Measurements from ENCODE around the gene ATXN1. TPM values are rescaled to one million over a fixed set of nuclear protein-coding genes. Genes with fewer than 3 reads are reported as not detected.

ATXN1 gene
- total RNA-seq, 1 donor from 2014 or later = 70.0 TPM

DNA sequence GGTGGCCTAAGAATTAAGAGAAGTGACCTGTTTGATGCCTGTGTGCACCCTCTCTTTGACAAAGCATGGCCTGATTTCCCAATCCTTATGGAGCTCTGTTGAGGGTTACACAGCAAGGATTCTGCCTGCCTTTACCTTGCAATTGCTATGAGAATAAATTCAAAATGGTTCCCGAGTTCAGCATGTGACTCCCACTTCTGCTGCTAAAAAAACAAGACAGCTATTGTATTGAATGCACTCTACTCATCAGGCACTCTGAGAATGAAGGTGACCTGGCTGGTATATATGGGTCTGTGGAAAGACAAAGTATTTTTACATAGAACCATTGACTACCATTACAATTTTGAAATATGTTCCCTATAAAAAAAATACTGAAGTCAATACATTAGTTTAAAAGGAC is 190.3 kb downstream of the ATXN1 start:
- Mint-ChIP-seq H3K27ac (no peak overlapping the region), H3K36me3 (ENCODE audit: low read depth) (peaks cover 40% of the 10 kb centered on the region), H3K4me3 (no peak overlapping the region), H3K9me3 (no peaks in the 10 kb centered on the region), H3K27me3 (no peaks in the 10 kb centered on the region), H3K4me1 (peaks cover 24% of the 10 kb centered on the region)
- no peak for DNase-seq
- intact Hi-C loops (cut with micrococcal nuclease) = no loop called here

DNA sequence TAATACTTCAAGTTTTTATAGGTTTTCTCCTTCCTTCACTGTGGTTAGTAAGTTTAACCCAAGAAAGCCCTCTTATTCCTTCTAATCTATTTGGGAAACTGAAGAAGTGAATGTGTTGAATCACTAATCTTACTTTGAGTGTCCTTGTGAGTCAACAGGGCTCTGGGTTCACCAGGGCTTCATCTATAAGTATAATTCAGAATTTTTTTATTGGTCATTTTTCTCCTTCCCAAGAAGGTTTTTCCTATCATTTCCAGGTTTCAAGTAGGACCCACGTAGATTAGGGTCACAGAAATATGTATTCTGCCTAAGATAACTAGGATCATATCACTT is 191.1 kb downstream of the ATXN1 start:
- Mint-ChIP-seq H3K9me3 (no peaks in the 10 kb centered on the region), H3K4me1 (peaks cover 21% of the 10 kb centered on the region), H3K27ac (no peak overlapping the region), H3K27me3 (no peaks in the 10 kb centered on the region), H3K4me3 (no peak overlapping the region), H3K36me3 (ENCODE audit: low read depth) (peaks cover 41% of the 10 kb centered on the region)
- DNase-seq = no peak
- intact Hi-C loops (cut with micrococcal nuclease) = no loop called here

DNA sequence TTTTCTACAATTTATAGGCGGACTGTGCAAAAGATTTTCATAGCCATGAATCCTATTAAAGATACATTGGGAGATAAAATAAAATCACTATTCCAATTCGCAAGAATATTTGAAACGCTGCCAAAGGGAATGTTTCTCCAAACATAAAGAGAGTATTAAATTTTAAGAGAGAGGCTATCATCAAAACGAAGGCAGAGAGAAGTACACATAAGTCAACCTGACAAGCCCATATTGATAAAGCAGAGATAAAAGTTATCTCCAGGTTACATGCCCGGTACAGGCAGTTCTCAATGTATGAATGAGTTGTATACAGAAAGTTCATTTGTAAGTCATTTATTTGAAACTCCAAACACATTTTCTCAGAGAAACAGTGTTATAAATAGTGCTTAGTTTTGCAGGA is 193.1 kb downstream of the ATXN1 start:
- H3K4me3 Mint-ChIP-seq = no peak overlapping the region
- no peak for DNase-seq
- intact Hi-C loops (cut with micrococcal nuclease) = no loop called here
- peaks cover 17% of the 10 kb centered on the region for H3K4me1 Mint-ChIP-seq
- peaks cover 39% of the 10 kb centered on the region for H3K36me3 Mint-ChIP-seq (ENCODE audit: low read depth)
- H3K9me3 Mint-ChIP-seq = no peaks in the 10 kb centered on the region
- H3K27ac Mint-ChIP-seq = no peak overlapping the region
- H3K27me3 Mint-ChIP-seq = no peaks in the 10 kb centered on the region

DNA sequence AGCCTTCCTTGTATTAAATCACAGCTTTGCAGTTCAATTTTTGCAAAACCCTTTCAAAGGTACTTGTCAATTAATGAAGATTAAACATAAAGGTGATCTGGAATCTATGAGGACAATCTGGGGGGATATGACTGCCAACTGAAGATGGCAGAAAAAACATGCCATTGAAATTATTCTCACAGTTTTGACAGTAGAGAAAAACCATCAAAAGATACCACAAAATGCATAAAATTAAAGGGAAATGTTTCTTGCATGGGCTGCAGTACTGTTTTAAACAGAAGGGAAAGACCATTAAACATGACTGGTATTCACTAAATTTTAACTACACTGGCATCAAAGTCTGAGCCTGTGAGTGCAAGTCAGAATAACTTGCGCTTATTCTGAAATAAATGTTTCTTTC is 194.2 kb downstream of the ATXN1 start:
- H3K36me3 Mint-ChIP-seq (ENCODE audit: low read depth) = peaks cover 32% of the 10 kb centered on the region
- H3K4me3 Mint-ChIP-seq = no peak overlapping the region
- no peaks in the 10 kb centered on the region for H3K9me3 Mint-ChIP-seq
- H3K27me3 Mint-ChIP-seq = no peaks in the 10 kb centered on the region
- intact Hi-C loops (cut with micrococcal nuclease) = no loop called here
- no peak overlapping the region for H3K27ac Mint-ChIP-seq
- H3K4me1 Mint-ChIP-seq = peaks cover 11% of the 10 kb centered on the region
- DNase-seq = no peak

DNA sequence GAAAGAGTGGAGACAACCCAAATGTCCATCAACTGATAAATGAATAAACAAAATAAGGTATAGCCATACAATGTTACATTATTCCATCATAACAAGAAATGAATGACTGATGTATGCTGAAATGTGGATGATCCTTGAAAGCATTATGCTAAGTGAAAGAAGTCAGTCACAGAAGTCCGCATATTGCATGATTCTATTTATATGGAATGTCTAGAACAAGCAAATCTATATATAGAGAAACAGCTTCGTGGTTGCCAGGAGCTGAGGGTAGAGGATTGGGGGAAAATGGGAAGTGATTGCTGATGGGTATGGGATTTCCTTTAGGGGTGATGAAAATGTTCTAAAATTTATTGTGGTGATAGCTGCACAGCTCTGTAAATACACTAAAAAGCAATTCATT is 196.8 kb downstream of the ATXN1 start:
- Mint-ChIP-seq H3K4me1 (peaks cover 5% of the 10 kb centered on the region), H3K36me3 (ENCODE audit: low read depth) (peaks cover 15% of the 10 kb centered on the region), H3K4me3 (no peak overlapping the region), H3K9me3 (no peaks in the 10 kb centered on the region), H3K27ac (no peak overlapping the region), H3K27me3 (no peaks in the 10 kb centered on the region)
- DNase-seq = no peak
- intact Hi-C loops (cut with micrococcal nuclease) = no loop called here

DNA sequence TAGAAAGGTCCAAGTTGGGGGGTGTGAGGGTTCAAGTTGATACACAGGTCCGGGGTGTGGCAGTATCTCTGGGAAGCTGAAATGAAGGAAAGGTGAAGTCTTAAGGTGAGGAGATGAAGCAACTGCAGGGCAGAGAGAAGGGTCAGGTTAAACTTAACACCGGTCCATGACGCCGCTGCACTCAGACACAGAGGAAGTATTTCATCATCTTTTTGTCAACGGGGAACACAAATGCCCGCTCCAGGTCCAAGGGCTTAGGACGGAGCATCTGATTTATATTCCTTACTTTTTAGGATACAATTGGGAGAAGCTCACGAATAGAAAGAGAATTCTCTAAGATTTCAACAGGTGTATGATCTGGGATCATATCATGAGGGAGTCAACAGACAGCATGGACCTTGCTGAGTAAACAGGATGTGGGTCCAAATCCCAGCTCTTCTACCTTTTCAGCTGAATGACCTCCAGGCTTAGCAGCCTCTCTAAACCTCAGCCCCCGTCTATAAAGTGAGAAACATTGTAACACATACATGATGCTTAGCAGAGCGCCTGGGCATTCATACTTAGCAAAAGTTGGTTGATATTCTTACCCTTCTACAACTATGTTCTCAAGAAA is 197.5 kb downstream of the ATXN1 start:
- Mint-ChIP-seq H3K4me1 (peaks cover 5% of the 10 kb centered on the region), H3K27ac (no peak overlapping the region), H3K36me3 (ENCODE audit: low read depth) (peaks cover 15% of the 10 kb centered on the region), H3K27me3 (no peaks in the 10 kb centered on the region), H3K4me3 (no peak overlapping the region), H3K9me3 (no peaks in the 10 kb centered on the region)
- no peak for DNase-seq
- intact Hi-C loops (cut with micrococcal nuclease) = no loop called here

DNA sequence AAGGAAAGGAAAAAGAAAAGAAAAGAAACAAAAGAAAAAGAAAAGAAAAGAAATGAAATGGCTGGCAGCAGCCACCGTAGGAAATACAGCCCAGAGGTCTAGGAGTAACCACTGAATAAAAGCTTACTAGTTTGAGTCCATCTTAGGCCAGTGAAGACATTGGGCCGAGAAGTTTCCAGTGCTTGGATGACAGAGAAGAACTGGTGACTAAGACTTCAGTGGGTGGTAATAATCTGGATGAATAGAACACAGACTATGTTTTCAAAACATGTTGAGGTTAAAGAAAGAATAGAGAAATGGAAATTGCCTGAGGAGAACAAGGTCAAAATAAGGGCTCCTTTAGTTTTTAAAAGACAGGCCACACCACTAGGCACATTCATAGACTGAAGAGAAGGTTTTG is 198.8 kb downstream of the ATXN1 start:
- Mint-ChIP-seq H3K36me3 (ENCODE audit: low read depth) (peaks cover 15% of the 10 kb centered on the region), H3K27ac (no peak overlapping the region), H3K9me3 (no peaks in the 10 kb centered on the region), H3K4me3 (no peak overlapping the region), H3K27me3 (no peaks in the 10 kb centered on the region), H3K4me1 (peaks cover 1% of the 10 kb centered on the region)
- intact Hi-C loops (cut with micrococcal nuclease) = no loop called here
- no peak for DNase-seq

DNA sequence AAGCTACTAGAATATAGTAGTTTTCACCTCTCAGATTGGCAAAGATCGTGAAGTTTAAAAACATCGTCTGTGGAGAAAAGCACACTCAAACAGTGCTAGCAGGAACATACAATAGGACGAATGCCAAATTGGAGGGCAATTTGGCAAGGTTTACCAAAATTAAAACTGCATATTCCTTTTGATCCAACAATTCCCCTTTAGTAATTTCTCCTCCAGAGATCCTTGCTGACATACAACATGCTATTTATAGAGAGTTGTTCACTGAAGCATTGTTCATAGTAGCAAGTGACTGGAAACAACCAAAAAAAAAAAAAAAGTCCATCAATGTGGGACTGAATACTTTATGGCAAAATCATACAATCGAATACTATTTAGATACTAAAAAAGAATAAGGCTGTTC is 202.2 kb downstream of the ATXN1 start:
- Mint-ChIP-seq H3K9me3 (peaks cover 9% of the 10 kb centered on the region), H3K4me1 (peaks cover 4% of the 10 kb centered on the region), H3K27ac (no peak overlapping the region), H3K36me3 (ENCODE audit: low read depth) (peaks cover 10% of the 10 kb centered on the region), H3K27me3 (no peaks in the 10 kb centered on the region), H3K4me3 (no peak overlapping the region)
- DNase-seq = no peak
- intact Hi-C loops (cut with micrococcal nuclease) = no loop called here

DNA sequence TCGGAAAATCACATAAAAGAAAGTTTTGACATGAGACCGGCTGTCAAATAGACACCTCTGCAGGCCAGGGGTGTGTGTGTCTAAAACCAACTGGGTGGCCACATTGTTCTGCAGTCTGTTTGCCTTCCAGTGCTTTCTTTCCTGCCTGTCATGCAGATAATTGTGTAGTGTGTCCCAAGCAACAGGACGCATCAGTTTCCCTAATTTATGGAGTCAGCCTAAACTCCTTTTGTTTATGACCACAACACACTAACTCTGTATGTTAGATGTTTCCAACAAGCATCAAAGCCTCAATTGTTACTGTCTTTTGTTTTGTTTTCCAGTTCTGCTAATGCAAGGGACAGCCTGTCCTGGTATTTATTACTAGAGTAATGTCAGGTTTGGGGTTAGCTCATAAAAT is 205.7 kb downstream of the ATXN1 start:
- no peaks in the 10 kb centered on the region for H3K27me3 Mint-ChIP-seq
- peaks cover 26% of the 10 kb centered on the region for H3K36me3 Mint-ChIP-seq (ENCODE audit: low read depth)
- DNase-seq = no peak
- no peak overlapping the region for H3K4me3 Mint-ChIP-seq
- peaks cover 9% of the 10 kb centered on the region for H3K9me3 Mint-ChIP-seq
- no peak overlapping the region for H3K27ac Mint-ChIP-seq
- H3K4me1 Mint-ChIP-seq = peaks cover 6% of the 10 kb centered on the region
- intact Hi-C loops (cut with micrococcal nuclease) = no loop called here

DNA sequence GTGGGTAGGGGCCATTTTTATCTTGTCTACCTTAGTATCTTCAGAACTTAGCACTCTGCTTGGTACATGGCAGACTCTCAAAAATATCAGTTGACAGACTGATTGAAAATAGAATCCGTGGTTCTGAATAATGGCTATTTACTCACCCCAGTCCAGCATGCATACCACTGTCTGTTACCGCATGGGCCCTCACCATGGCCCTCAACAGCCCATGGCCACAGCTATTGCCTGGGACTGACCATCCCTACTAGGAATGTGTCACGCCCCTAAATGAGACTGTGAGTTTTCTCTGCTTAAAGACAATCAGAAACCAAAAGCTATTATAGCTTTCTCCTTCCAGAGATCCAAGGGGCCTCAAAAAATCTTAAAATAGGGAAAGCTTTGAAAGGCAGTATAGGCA is 207.7 kb downstream of the ATXN1 start:
- H3K4me3 Mint-ChIP-seq = no peak overlapping the region

DNA sequence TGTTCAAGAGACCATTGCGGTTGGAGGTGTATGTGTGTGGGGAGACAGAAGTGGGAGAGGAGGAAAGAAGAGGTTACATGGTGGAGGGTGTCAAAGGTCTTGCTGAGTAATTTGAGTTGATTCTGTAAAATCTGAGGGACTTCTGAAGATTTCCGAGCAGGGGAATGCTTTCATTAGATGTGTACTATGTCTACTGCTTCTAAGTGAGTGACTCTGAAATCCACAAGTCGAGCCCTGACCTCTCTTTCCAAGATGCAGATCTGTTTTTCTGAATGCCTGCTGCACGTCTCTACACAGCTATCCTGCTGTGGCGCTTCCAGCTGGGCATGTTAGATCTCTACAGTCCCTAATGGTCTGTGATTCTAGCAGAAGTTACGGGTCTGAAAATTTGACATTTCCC is 209.8 kb downstream of the ATXN1 start:
- Mint-ChIP-seq H3K27me3 (no peaks in the 10 kb centered on the region), H3K4me3 (no peak overlapping the region), H3K36me3 (ENCODE audit: low read depth) (peaks cover 33% of the 10 kb centered on the region), H3K9me3 (peaks cover 9% of the 10 kb centered on the region), H3K27ac (no peak overlapping the region), H3K4me1 (peaks cover 11% of the 10 kb centered on the region)
- intact Hi-C loops (cut with micrococcal nuclease) = no loop called here
- no peak for DNase-seq

More for the DNA sequence above, 207.7 kb downstream of the ATXN1 start:
- Mint-ChIP-seq H3K27me3 (no peaks in the 10 kb centered on the region), H3K9me3 (peaks cover 9% of the 10 kb centered on the region), H3K27ac (no peak overlapping the region), H3K4me1 (peaks cover 8% of the 10 kb centered on the region), H3K36me3 (ENCODE audit: low read depth) (peaks cover 29% of the 10 kb centered on the region)
- no peak for DNase-seq
- intact Hi-C loops (cut with micrococcal nuclease) = no loop called here

DNA sequence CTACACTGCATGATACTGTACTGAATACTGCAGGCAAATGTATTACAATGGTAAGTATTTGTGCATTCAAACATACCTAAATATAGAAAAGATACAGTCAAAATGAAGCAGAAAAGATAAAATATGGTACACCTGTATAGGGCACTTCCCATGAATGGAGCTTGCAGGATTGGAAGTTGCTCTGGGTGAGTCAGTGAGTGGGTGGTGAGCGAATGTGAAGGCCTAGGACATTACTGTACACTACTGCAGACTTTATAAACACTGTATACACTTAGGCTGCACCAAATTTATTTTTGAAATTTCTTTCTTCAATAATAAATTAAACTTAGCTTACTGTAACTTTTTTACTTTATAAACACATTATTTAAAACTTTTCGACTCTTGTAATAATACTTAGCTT is 213.1 kb downstream of the ATXN1 start:
- Mint-ChIP-seq H3K4me1 (peaks cover 17% of the 10 kb centered on the region), H3K9me3 (no peaks in the 10 kb centered on the region), H3K36me3 (ENCODE audit: low read depth) (peaks cover 39% of the 10 kb centered on the region), H3K4me3 (no peak overlapping the region), H3K27me3 (no peaks in the 10 kb centered on the region), H3K27ac (no peak overlapping the region)
- DNase-seq = no peak
- intact Hi-C loops (cut with micrococcal nuclease) = no loop called here

DNA sequence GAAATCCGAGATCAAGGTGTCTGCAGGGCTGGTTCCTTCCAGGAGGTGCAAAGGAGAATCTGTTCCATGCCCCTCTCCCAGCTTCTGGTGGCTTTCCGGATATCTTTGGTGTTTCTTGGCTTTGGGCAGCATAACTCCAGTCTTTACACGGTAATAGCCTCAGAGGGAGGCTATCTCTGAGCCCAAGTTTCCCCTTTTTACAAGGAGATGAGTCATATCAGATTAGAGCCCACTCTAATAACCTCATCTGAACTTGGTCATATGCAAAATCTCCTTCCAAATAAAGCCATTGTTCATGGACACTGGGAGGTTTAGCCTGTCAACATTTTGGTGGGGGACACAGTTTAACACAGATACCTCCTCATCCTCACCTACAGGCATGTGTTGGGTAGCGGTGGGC is 213.7 kb downstream of the ATXN1 start:
- DNase-seq = no peak
- no peak overlapping the region for H3K4me3 Mint-ChIP-seq
- peaks cover 34% of the 10 kb centered on the region for H3K36me3 Mint-ChIP-seq (ENCODE audit: low read depth)
- intact Hi-C loops (cut with micrococcal nuclease) = no loop called here
- no peak overlapping the region for H3K27ac Mint-ChIP-seq
- H3K4me1 Mint-ChIP-seq = peaks cover 17% of the 10 kb centered on the region
- no peaks in the 10 kb centered on the region for H3K27me3 Mint-ChIP-seq
- H3K9me3 Mint-ChIP-seq = no peaks in the 10 kb centered on the region

DNA sequence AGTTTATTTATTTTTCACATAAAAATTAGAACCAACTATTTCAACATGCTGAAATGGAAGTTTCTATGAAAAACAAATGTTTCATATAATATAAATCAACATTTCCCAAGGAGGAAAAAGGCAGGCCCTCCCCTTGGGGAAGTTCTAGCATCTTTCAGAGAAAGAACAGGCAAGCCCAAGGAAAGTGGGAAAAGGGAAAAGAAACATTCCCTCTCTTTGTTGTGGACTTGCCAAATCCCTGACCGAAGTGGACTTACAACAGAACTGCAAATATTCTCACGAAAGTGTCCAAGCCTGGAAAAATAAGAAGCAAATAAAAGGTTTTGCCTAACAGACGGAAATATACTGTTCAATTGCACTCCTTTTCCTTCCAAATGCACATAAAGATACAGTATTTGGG is 214.4 kb downstream of the ATXN1 start:
- Mint-ChIP-seq H3K4me1 (peaks cover 17% of the 10 kb centered on the region), H3K27me3 (no peaks in the 10 kb centered on the region), H3K36me3 (ENCODE audit: low read depth) (peaks cover 32% of the 10 kb centered on the region), H3K27ac (no peak overlapping the region), H3K9me3 (no peaks in the 10 kb centered on the region), H3K4me3 (no peak overlapping the region)
- DNase-seq = no peak
- intact Hi-C loops (cut with micrococcal nuclease) = no loop called here

DNA sequence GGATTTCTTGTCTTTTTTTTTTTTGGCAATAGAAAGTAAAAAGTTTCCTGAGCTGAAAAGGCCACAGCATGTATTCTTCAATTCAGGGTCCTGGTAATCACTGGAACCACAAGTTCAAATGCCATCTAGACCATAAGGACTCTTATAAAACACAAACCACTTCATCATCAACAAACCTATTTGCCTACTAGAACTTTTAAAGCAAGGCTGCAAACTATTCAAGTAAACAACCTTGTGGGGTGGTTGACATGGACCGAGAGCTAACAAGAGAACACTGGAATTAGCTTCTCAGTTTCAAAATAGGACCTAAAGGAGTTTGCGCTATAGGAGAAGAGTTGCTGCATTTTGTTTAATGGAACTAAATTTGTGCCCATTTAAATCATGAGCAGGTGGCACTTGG is 215.9 kb downstream of the ATXN1 start:
- peaks cover 22% of the 10 kb centered on the region for H3K36me3 Mint-ChIP-seq (ENCODE audit: low read depth)
- intact Hi-C loops (cut with micrococcal nuclease) = no loop called here
- no peaks in the 10 kb centered on the region for H3K9me3 Mint-ChIP-seq
- DNase-seq = no peak
- H3K4me3 Mint-ChIP-seq = no peak overlapping the region
- no peak overlapping the region for H3K27ac Mint-ChIP-seq
- H3K4me1 Mint-ChIP-seq = peaks cover 24% of the 10 kb centered on the region
- H3K27me3 Mint-ChIP-seq = no peaks in the 10 kb centered on the region
